Measurements from ENCODE around the gene UGT8. TPM values are rescaled to one million over a fixed set of nuclear protein-coding genes. Genes with fewer than 3 reads are reported as not detected.
A peak's percentile ranks its signal among the peaks of the same experiment; 100 is the strongest.
"Not testable (repeated sequence)": the region's sequence is repeated elsewhere in the genome, so short reads cannot be mapped to it uniquely, and the experiment has no call there.

The UGT8 gene
- total RNA-seq, 1 donor from 2014 or later = not detected

GRCh38 chr4:114603497-114603896, 4.9 kb downstream of the UGT8 start:
- no peak for DNase-seq (ENCODE audit: low read depth in 2 of 2)

- DNase-seq (ENCODE audit: low read depth in 2 of 2) = no peak
Measured at GRCh38 chr4:114606245-114606644, 7.6 kb downstream of the UGT8 start.

GRCh38 chr4:114607056-114607455, 8.4 kb downstream of the UGT8 start:
- DNase-seq (ENCODE audit: low read depth in 2 of 2) = no peak

GRCh38 chr4:114613560-114613959, 15.0 kb downstream of the UGT8 start:
- DNase-seq (ENCODE audit: low read depth in 2 of 2) = no peak

GRCh38 chr4:114615435-114615834, 16.8 kb downstream of the UGT8 start:
- DNase-seq (ENCODE audit: low read depth in 2 of 2) = no peak

- DNase-seq (ENCODE audit: low read depth in 2 of 2) = not testable (repeated sequence)
Measured at GRCh38 chr4:114616036-114616435, 17.4 kb downstream of the UGT8 start.

- no peak for DNase-seq (ENCODE audit: low read depth in 2 of 2)
Measured at GRCh38 chr4:114626196-114626595, 27.6 kb downstream of the UGT8 start.

- no peak for DNase-seq (ENCODE audit: low read depth in 2 of 2)
Measured at GRCh38 chr4:114636192-114636935, 37.8 kb downstream of the UGT8 start.

- DNase-seq (ENCODE audit: low read depth in 2 of 2) = no peak
Measured at GRCh38 chr4:114642173-114642780, 43.7 kb downstream of the UGT8 start.

GRCh38 chr4:114649908-114650307, 51.3 kb downstream of the UGT8 start:
- no peak for DNase-seq (ENCODE audit: low read depth in 2 of 2)

- DNase-seq (ENCODE audit: low read depth in 2 of 2) = no peak
Measured at GRCh38 chr4:114653675-114654074, 55.1 kb downstream of the UGT8 start.

- DNase-seq (ENCODE audit: low read depth in 2 of 2) = no peak
Measured at GRCh38 chr4:114654592-114654991, 56.0 kb downstream of the UGT8 start.

- no peak for DNase-seq (ENCODE audit: low read depth in 2 of 2)
Measured at GRCh38 chr4:114658179-114658578, 59.6 kb downstream of the UGT8 start.

GRCh38 chr4:114658776-114659175, 60.2 kb downstream of the UGT8 start:
- no peak for DNase-seq (ENCODE audit: low read depth in 2 of 2)

- peak; percentile 66 to 75 for DNase-seq (ENCODE audit: low read depth in 2 of 2)
Measured at GRCh38 chr4:114659386-114660008, 60.9 kb downstream of the UGT8 start.

GRCh38 chr4:114663083-114663482, 64.5 kb downstream of the UGT8 start:
- no peak for DNase-seq (ENCODE audit: low read depth in 2 of 2)

- no peak for DNase-seq (ENCODE audit: low read depth in 2 of 2)
Measured at GRCh38 chr4:114668577-114668976, 70.0 kb downstream of the UGT8 start.

GRCh38 chr4:114670733-114671132, 72.1 kb downstream of the UGT8 start:
- DNase-seq (ENCODE audit: low read depth in 2 of 2) = not testable (repeated sequence)

GRCh38 chr4:114673306-114673705, 74.7 kb downstream of the UGT8 start:
- DNase-seq (ENCODE audit: low read depth in 2 of 2) = no peak

GRCh38 chr4:114674080-114674479, 75.5 kb downstream of the UGT8 start:
- DNase-seq (ENCODE audit: low read depth in 2 of 2) = no peak

GRCh38 chr4:114677346-114677979, 78.9 kb downstream of the UGT8 start:
- DNase-seq (ENCODE audit: low read depth in 2 of 2) = peak in 1 of 2 donors; percentile 12

- DNase-seq (ENCODE audit: low read depth in 2 of 2) = no peak
Measured at GRCh38 chr4:114684462-114684861, 85.9 kb downstream of the UGT8 start.
